B cell (primary cell): ENCODE results near the gene PHF23. TPM values are rescaled to one million over a fixed set of nuclear protein-coding genes. Genes with fewer than 3 reads are reported as not detected.

Experiments used
- ATAC-seq: fragments of 200-7000 bp; cut with Tn5 transposase; one replicate; pipeline ENCODE4 v1.10.0; 2021; ENCODE audit warnings: low read depth, mild to moderate bottlenecking, moderate number of reproducible peaks, moderate library complexity
- CTCF ChIA-PET: fragments of 350-600 bp; sonication (Branson Sonifier 250); formaldehyde crosslinking; loops from one replicate; lab custom pipeline; 2021; ENCODE audit warnings: antibody characterized with exemption, inconsistent platforms; lab: Charles Lee
- POLR2A ChIA-PET: fragments of 350-600 bp; sonication (Branson Sonifier 250); formaldehyde crosslinking; loops from one replicate; lab custom pipeline; 2021; ENCODE audit warnings: antibody characterized with exemption; lab: Charles Lee
- DNase-seq: peaks from one replicate; pipeline ENCODE4 v3.0.0; 2013
- H2AFZ ChIP-seq: 2 replicates; pipeline ENCODE4 v1.6.1; 2012; ENCODE audit warnings: mild to moderate bottlenecking, low read depth, low read length; ENCODE audit not compliant: insufficient read depth, poor library complexity, severe bottlenecking
- H3K27ac ChIP-seq, 2 donors: 1 replicate in 1 of 2; 2 replicates in 1 of 2; pipeline ENCODE4 v1.5.1; 2012 to 2013; ENCODE audit warnings: low read length in 2 of 2, mild to moderate bottlenecking in 2 of 2, moderate library complexity in 1 of 2
- H3K27me3 ChIP-seq, 4 experiments: fragments of 200-600 bp in 1 of 4; sonication (generic) in 1 of 4; replicated peaks in 1 of 4; 1 replicate in 2 of 4; 2 replicates in 2 of 4; pipeline versions ENCODE4 v1.6.1 to v1.7.0; 2013 to 2016; ENCODE audit warnings: low read length in 3 of 4, mild to moderate bottlenecking in 2 of 4, mixed read lengths in 1 of 4, moderate library complexity in 1 of 4; ENCODE audit not compliant: insufficient read depth in 4 of 4, control insufficient read depth in 3 of 4; ENCODE audit errors: control extremely low read depth in 1 of 4
- H3K36me3 ChIP-seq, 2 experiments: replicated peaks in 1 of 2; 1 replicate in 1 of 2; 2 replicates in 1 of 2; pipeline versions ENCODE4 v1.6.1 to v1.7.1; 2013; ENCODE audit warnings: low read length in 1 of 2; ENCODE audit not compliant: insufficient read depth in 2 of 2, control insufficient read depth in 1 of 2; ENCODE audit errors: control extremely low read depth in 1 of 2, extremely low read depth in 1 of 2
- H3K4me1 ChIP-seq, 2 donors: fragments of 200-600 bp in 1 of 2; sonication (generic) in 1 of 2; 1 replicate in 1 of 2; 2 replicates in 1 of 2; pipeline versions ENCODE4 v1.5.1 to v1.6.1; 2013 to 2017; ENCODE audit warnings: low read length in 2 of 2; ENCODE audit not compliant: control insufficient read depth in 2 of 2, insufficient read depth in 2 of 2
- H3K4me2 ChIP-seq: replicated peaks from 2 replicates; pipeline ENCODE3; 2012; ENCODE audit warnings: mild to moderate bottlenecking, low read depth, low read length; ENCODE audit not compliant: poor library complexity, severe bottlenecking
- H3K4me3 ChIP-seq, 5 experiments: fragments of 200-600 bp in 1 of 5; sonication (generic) in 1 of 5; 1 replicate in 3 of 5; 2 replicates in 2 of 5; pipeline versions ENCODE4 v1.5.1 to v1.7.0; 2011 to 2016; ENCODE audit warnings: low read length in 4 of 5, mild to moderate bottlenecking in 4 of 5, low read depth in 2 of 5, control low read depth in 1 of 5, moderate library complexity in 1 of 5; ENCODE audit not compliant: insufficient read depth in 1 of 5; ENCODE audit errors: control extremely low read depth in 1 of 5, extremely low read depth in 1 of 5
- H3K79me2 ChIP-seq: fragments of 200-600 bp; sonication (generic); one replicate; pipeline ENCODE4 v1.6.0; 2016; ENCODE audit warnings: low read length; ENCODE audit not compliant: control insufficient read depth, insufficient read depth
- H3K9ac ChIP-seq: fragments of 200-600 bp; sonication (generic); 2 replicates; pipeline ENCODE4 v1.6.1; 2017; ENCODE audit warnings: mild to moderate bottlenecking, low read length, moderate library complexity
- H3K9me3 ChIP-seq, 3 donors: one replicate each; pipeline versions ENCODE4 v1.6.1 to v1.7.1; 2013; ENCODE audit warnings: low read length in 2 of 3; ENCODE audit not compliant: control insufficient read depth in 2 of 3, insufficient read depth in 1 of 3; ENCODE audit errors: control extremely low read depth in 1 of 3
- H4K20me1 ChIP-seq: 2 replicates; pipeline ENCODE4 v1.6.0; 2012; ENCODE audit warnings: mild to moderate bottlenecking, low read length; ENCODE audit not compliant: insufficient read depth, control insufficient read depth, poor library complexity, severe bottlenecking
- H3K27ac Mint-ChIP-seq: one replicate; pipeline ENCODE4 v1.8.0; 2021; ENCODE audit warnings: mixed read lengths
- H3K27me3 Mint-ChIP-seq: one replicate; pipeline ENCODE4 v1.8.0; 2021; ENCODE audit warnings: mixed read lengths
- H3K4me1 Mint-ChIP-seq: one replicate; pipeline ENCODE4 v1.8.0; 2021; ENCODE audit warnings: mixed read lengths
- H3K4me3 Mint-ChIP-seq: one replicate; pipeline ENCODE4 v1.8.0; 2021; ENCODE audit warnings: mixed read lengths
- H3K9me3 Mint-ChIP-seq: one replicate; pipeline ENCODE4 v1.8.0; 2022; ENCODE audit warnings: mixed read lengths; ENCODE audit not compliant: insufficient read depth
- EZH2 ChIP-seq: IDR thresholded peaks from 2 replicates; pipeline ENCODE4 v1.6.1; 2012; ENCODE audit warnings: borderline replicate concordance, low read depth, mild to moderate bottlenecking, moderate library complexity, low read length; ENCODE audit not compliant: insufficient read depth, poor library complexity, severe bottlenecking
- WGBS: methylation state at CpG from one replicate; pipeline ENCODE4 v1.1.5; 2013; ENCODE audit warnings: missing lambda C conversion rate; ENCODE audit not compliant: insufficient coverage; 5-methylcytosine and 5-hydroxymethylcytosine counted together
- intact Hi-C: fragments of 100-400 bp; cut with micrococcal nuclease; formaldehyde crosslinking; loops from one replicate; pipeline ENCODE4 v1.10.0; 2022
- polyA plus RNA-seq: library from polyadenylated mRNA; depleted of rRNA; stranded (reverse); fragments of >200 nt; gene quantifications from 2 replicates; pipeline ENCODE4 v1.2.3, GENCODE V29; 2012
- total RNA-seq, 2 donors: library from RNA; stranded (reverse); fragments of 120-200 nt in 1 of 2; gene quantifications; 1 replicate in 1 of 2; 2 replicates in 1 of 2; pipeline versions ENCODE4 v1.2.3 to v1.2.4, GENCODE V29; 2013 to 2022
- TF ChIP-seq, protein P1 (sequence below): fragments of 200-600 bp; IDR thresholded peaks from one replicate; pipeline ENCODE4 v1.8.0; 2022; ENCODE audit warnings: antibody characterized with exemption, mild to moderate bottlenecking

PHF23 gene
- total and polyA plus RNA-seq, 2 donors (not counting 1 experiment from before 2014, with no cell fraction given) = 17.6 to 42.3 TPM

DNA sequence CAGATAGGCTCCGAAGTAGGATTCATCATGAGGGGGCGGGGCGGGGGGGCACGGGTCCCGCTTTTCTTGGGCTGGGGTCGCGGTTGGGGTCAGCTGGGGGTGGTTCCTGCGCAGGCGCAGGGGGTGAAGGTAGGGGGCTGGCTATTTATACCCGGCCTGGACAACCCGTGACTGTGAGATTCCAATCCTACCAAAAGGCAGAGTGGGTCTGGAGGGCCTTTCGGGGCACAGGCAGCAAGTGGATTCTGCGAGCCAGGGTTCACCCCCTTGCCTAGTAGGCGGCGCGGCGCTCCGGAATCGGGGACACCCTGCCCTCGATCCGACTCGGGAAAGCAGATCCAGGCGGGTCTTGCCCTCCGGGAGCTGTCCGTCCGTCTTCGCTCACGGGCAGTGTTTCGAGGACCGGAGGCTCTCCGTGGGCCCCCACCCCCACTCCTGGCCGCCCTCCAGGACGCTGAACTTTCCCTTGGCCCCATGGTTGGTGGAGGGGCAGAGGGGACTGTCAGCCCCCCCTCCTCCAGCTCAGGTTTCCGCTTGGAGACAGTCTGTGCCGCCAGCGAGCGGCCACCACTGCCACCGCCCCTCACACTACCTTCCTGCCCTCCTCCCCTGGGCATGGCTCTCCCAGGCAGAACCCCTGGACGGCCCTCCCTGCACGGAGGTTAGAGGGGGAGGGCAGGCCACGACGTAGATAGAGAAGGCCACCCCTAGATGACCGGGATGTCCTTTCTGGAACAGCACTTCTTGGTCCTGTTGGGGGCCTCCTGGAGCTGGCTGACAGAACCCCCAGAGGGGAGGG lies 42.9 kb upstream of the PHF23 start:
- Histone ChIP-seq H3K36me3 (no peaks in the 10 kb centered on the region), H3K4me1 (peaks cover 20 to 31% of the 10 kb centered on the region in 2 donors), H4K20me1 (no peaks in the 10 kb centered on the region), H3K27me3 (peaks cover 0 to 50% (median 13%) of the 10 kb centered on the region in 4 experiments), H3K4me2 (peak overlapping the region; percentile 98), H3K79me2 (no peaks in the 10 kb centered on the region), H3K9me3 (peaks cover 0 to 18% (median 0%) of the 10 kb centered on the region in 3 donors), H3K4me3 (peak overlapping the region in 4 of 5 experiments; percentile 36 to 69 (median 54)), H3K9ac (peak overlapping the region; percentile 67), H3K27ac (no peak overlapping the region), H2AFZ (peak overlapping the region; percentile 64)
- TF ChIP-seq EZH2 = no peak
- TF ChIP-seq, protein P1, sequence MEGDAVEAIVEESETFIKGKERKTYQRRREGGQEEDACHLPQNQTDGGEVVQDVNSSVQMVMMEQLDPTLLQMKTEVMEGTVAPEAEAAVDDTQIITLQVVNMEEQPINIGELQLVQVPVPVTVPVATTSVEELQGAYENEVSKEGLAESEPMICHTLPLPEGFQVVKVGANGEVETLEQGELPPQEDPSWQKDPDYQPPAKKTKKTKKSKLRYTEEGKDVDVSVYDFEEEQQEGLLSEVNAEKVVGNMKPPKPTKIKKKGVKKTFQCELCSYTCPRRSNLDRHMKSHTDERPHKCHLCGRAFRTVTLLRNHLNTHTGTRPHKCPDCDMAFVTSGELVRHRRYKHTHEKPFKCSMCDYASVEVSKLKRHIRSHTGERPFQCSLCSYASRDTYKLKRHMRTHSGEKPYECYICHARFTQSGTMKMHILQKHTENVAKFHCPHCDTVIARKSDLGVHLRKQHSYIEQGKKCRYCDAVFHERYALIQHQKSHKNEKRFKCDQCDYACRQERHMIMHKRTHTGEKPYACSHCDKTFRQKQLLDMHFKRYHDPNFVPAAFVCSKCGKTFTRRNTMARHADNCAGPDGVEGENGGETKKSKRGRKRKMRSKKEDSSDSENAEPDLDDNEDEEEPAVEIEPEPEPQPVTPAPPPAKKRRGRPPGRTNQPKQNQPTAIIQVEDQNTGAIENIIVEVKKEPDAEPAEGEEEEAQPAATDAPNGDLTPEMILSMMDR = no peak
- intact Hi-C loops = loop anchor here (2.0 kb wide), 1 partner anchor 19 kb away; the partner anchor contains the start of gene CLDN7
- DNase-seq (peak; percentile 47), ATAC-seq (no peak)
- H3K4me3 Mint-ChIP-seq = peak overlapping the region; percentile 92
- WGBS = 7% methylated on average over 36 of the region's 43 CpGs
- ChIA-PET CTCF (interaction anchor here (0.7 to 10.9 kb wide), 7 partner anchors 9 to 236 kb away, joined by 3 to 115 read pairs (median 7); partner anchors contain the start of genes ACADVL and DLG4), POLR2A (interaction anchor here (0.6 to 1.8 kb wide), 6 partner anchors 12 to 280 kb away, joined by 3 to 7 read pairs (median 4); no protein-coding TSS in a partner anchor)
- no peaks in the 10 kb centered on the region for H3K9me3 Mint-ChIP-seq
- peaks cover 29% of the 10 kb centered on the region for H3K27me3 Mint-ChIP-seq
- H3K4me1 Mint-ChIP-seq = peaks cover 20% of the 10 kb centered on the region
- H3K27ac Mint-ChIP-seq = no peak overlapping the region
